ENCODE measurements around the gene ALOX5. TPM values are rescaled to one million over a fixed set of nuclear protein-coding genes. Genes with fewer than 3 reads are reported as not detected.

The ALOX5 gene
- total and polyA plus RNA-seq, 2 donors (not counting 1 experiment from before 2014, with no cell fraction given) = 354 to 888 TPM

GRCh38 chr10:45438466-45439090 is 64.6 kb downstream of the ALOX5 start:
- CTCF ChIA-PET = interaction anchor here (1.0 kb wide), 1 partner anchor 10 kb away, joined by 3 read pairs; no protein-coding TSS in a partner anchor
- DNase-seq (no peak), ATAC-seq (ENCODE audit: low read depth) (no peak)
- peaks cover 14 to 15% of the 10 kb centered on the region in 2 donors for H3K4me1 ChIP-seq (ENCODE audit: control insufficient read depth in 2 of 2, insufficient read depth in 2 of 2, low read length in 2 of 2)
- H3K79me2 ChIP-seq (ENCODE audit: control insufficient read depth, insufficient read depth, low read length) = no peaks in the 10 kb centered on the region
- Mint-ChIP-seq H3K27me3 (no peaks in the 10 kb centered on the region), H3K27ac (peak overlapping the region; percentile 82), H3K4me1 (peaks cover 32% of the 10 kb centered on the region), H3K9me3 (ENCODE audit: insufficient read depth) (no peaks in the 10 kb centered on the region), H3K4me3 (no peak overlapping the region)
- no peak overlapping the region for H3K4me2 ChIP-seq (replicated peaks; ENCODE audit: low read depth, low read length, poor library complexity, severe bottlenecking)
- no peak overlapping the region for H3K4me3 ChIP-seq (ENCODE audit: control extremely low read depth in 1 of 5, extremely low read depth in 1 of 5, insufficient read depth in 1 of 5, low read depth in 2 of 5, low read length in 4 of 5)
- peaks cover 32% of the 10 kb centered on the region for H4K20me1 ChIP-seq (ENCODE audit: control insufficient read depth, insufficient read depth, low read length, poor library complexity, severe bottlenecking)
- no peak overlapping the region for H3K27ac ChIP-seq (ENCODE audit: low read length in 2 of 2)
- no peaks in the 10 kb centered on the region for H3K27me3 ChIP-seq (replicated peaks in 1 of 4; ENCODE audit: control extremely low read depth in 1 of 4, control insufficient read depth in 3 of 4, insufficient read depth in 4 of 4, low read length in 3 of 4)
- 91% methylated on average over 4 of the region's 5 CpGs for WGBS (ENCODE audit: insufficient coverage)
- intact Hi-C loops (cut with micrococcal nuclease) = no loop called here
- POLR2A ChIA-PET = no interaction called here
- peaks cover 5 to 58% of the 10 kb centered on the region in 2 experiments for H3K36me3 ChIP-seq (replicated peaks in 1 of 2; ENCODE audit: control extremely low read depth in 1 of 2, control insufficient read depth in 1 of 2, extremely low read depth in 1 of 2, insufficient read depth in 2 of 2, low read length in 1 of 2)
- no peak overlapping the region for H3K9ac ChIP-seq (ENCODE audit: low read length)
- peaks cover 2 to 3% (median 2%) of the 10 kb centered on the region in 3 donors for H3K9me3 ChIP-seq (ENCODE audit: control extremely low read depth in 1 of 3, control insufficient read depth in 2 of 3, insufficient read depth in 1 of 3, low read length in 2 of 3)
- no peak for TF ChIP-seq EZH2 (IDR thresholded peaks at IDR 0.05; ENCODE audit: borderline replicate concordance, insufficient read depth, low read depth, low read length, poor library complexity, severe bottlenecking)
- no peak for TF ChIP-seq CTCF (IDR thresholded peaks at IDR 0.05)
- H2AFZ ChIP-seq (ENCODE audit: insufficient read depth, low read depth, low read length, poor library complexity, severe bottlenecking) = no peak overlapping the region

GRCh38 chr10:45439365-45439764 is 65.3 kb downstream of the ALOX5 start:
- H3K36me3 ChIP-seq (replicated peaks in 1 of 2; ENCODE audit: control extremely low read depth in 1 of 2, control insufficient read depth in 1 of 2, extremely low read depth in 1 of 2, insufficient read depth in 2 of 2, low read length in 1 of 2) = peaks cover 4 to 50% of the 10 kb centered on the region in 2 experiments
- H3K4me3 ChIP-seq (ENCODE audit: control extremely low read depth in 1 of 5, extremely low read depth in 1 of 5, insufficient read depth in 1 of 5, low read depth in 2 of 5, low read length in 4 of 5) = no peak overlapping the region
- ChIA-PET CTCF (no interaction called here), POLR2A (interaction anchor here (1.1 kb wide), 1 partner anchor 21 kb away, joined by 3 read pairs; no protein-coding TSS in a partner anchor)
- no peak overlapping the region for H3K9ac ChIP-seq (ENCODE audit: low read length)
- no peak for DNase-seq
- 89% methylated on average over 6 of the region's 6 CpGs for WGBS (ENCODE audit: insufficient coverage)
- no peak overlapping the region for H3K27ac ChIP-seq (ENCODE audit: low read length in 2 of 2)
- H4K20me1 ChIP-seq (ENCODE audit: control insufficient read depth, insufficient read depth, low read length, poor library complexity, severe bottlenecking) = peaks cover 26% of the 10 kb centered on the region
- Mint-ChIP-seq H3K4me1 (peaks cover 29% of the 10 kb centered on the region), H3K4me3 (no peak overlapping the region), H3K27me3 (no peaks in the 10 kb centered on the region), H3K27ac (peak overlapping the region; percentile 59), H3K9me3 (ENCODE audit: insufficient read depth) (no peaks in the 10 kb centered on the region)
- H3K4me1 ChIP-seq (ENCODE audit: control insufficient read depth in 2 of 2, insufficient read depth in 2 of 2, low read length in 2 of 2) = peaks cover 9 to 15% of the 10 kb centered on the region in 2 donors
- H3K27me3 ChIP-seq (replicated peaks in 1 of 4; ENCODE audit: control extremely low read depth in 1 of 4, control insufficient read depth in 3 of 4, insufficient read depth in 4 of 4, low read length in 3 of 4) = no peaks in the 10 kb centered on the region
- ATAC-seq (ENCODE audit: low read depth) = no peak
- H3K9me3 ChIP-seq (ENCODE audit: control extremely low read depth in 1 of 3, control insufficient read depth in 2 of 3, insufficient read depth in 1 of 3, low read length in 2 of 3) = peaks cover 2 to 3% (median 2%) of the 10 kb centered on the region in 3 donors
- no peak overlapping the region for H2AFZ ChIP-seq (ENCODE audit: insufficient read depth, low read depth, low read length, poor library complexity, severe bottlenecking)
- H3K79me2 ChIP-seq (ENCODE audit: control insufficient read depth, insufficient read depth, low read length) = no peaks in the 10 kb centered on the region
- no peak overlapping the region for H3K4me2 ChIP-seq (replicated peaks; ENCODE audit: low read depth, low read length, poor library complexity, severe bottlenecking)
- TF ChIP-seq CTCF (IDR thresholded peaks at IDR 0.05) (no peak), EZH2 (IDR thresholded peaks at IDR 0.05; ENCODE audit: borderline replicate concordance, insufficient read depth, low read depth, low read length, poor library complexity, severe bottlenecking) (no peak)
- intact Hi-C loops (cut with micrococcal nuclease) = no loop called here
